Activated naive CD4-positive, alpha-beta T cell treated with Interleukin-2 at 50 U/mL for 16 hours (primary cell): ENCODE results near the gene ANK2.

Experiments used
- DNase-seq: peaks from one replicate; pipeline ENCODE4 v3.0.0-alpha.2; 2020

ANK2 gene

DNA sequence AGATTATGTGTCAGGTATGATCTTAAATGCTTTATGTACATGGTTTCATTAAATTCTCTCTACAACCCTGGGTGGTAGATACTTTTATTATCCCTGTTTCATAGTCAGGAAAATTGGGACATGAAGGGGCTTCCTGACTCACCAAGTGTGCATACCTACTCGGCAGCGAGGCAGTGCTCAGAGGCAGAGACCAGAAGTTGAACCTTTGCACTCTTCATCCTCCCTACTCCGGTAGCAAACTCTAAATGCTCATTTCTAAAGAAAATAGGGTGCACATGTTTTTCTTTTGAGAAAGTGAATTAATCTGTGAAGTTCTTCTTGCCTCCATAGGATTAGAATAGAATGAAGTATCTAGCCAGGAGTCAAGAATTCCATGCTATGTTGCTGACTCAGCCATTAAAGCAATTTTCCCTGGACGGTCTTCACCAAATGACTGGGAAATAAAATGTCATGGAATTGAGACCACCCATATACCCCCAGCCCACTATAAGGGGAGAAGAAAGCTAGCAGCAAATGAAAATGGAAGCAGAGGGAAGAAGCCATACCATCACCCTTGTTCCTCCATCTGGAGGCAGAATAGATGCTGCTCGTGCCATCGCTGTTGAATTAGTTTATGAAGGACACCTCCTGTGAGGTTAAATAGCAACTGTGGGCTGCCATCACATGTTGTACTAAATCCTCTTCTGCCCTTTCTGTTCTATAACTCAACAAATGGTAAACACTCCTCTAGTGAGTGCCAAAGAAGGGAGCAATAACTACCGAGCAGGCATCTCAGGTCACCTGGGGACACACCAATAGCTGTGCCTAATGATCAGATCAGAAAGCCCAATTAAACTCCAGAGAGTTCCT, 356.6 kb downstream of the ANK2 start:
- DNase-seq: no peak

DNA sequence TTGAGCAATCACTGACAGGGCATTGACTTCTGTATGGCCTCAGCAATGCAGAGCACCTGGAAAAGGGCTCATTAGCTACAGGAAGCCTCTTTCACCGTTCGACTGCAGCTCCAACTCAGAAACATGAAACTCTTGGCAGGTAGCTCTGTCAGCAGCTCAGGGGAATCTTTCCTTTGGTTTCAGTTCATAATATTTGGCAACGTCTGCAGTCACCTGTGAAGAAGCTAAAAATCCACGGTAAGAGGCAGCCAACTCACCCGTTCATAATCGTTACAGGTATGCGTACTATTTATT, 357.2 kb downstream of the ANK2 start:
- DNase-seq: no peak

DNA sequence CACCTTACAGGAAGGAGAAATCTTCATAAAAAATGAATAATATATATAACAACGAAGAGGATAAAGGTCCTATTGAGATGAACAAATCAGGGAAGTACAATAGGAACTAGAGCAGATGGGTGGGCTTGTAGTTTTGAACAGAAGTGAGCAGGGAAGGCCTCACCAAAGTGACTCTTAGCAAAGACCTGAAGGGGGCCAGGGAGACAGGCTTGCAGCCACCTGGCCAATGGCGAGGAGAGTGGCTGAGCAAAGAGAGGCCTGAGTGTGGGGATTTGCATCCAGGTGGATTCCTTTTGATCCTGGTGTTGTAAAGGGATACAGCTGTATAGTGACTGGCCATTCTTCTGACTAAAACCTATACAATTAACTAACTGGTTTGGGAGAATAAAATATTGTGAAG, 358.0 kb downstream of the ANK2 start:
- DNase-seq: no peak

DNA sequence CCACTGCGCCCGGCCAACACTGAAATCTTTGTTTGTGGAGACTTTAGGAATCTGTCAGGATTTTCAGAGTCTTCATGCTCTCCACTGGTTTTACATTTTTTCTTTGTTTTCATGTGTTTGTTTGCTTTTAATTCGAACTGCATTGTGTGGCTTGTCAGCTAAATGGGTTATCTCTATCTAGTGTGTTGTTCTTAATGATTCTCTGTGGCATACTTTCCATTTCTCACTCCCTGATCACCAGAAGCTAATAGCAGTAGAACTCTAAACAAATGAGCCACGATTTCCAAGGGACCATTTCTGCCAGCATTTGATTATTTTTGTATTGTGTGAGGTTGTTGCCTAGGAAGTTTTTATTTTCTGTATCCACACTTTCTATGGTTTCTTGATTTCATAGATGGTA, 359.7 kb downstream of the ANK2 start:
- no peak for DNase-seq

DNA sequence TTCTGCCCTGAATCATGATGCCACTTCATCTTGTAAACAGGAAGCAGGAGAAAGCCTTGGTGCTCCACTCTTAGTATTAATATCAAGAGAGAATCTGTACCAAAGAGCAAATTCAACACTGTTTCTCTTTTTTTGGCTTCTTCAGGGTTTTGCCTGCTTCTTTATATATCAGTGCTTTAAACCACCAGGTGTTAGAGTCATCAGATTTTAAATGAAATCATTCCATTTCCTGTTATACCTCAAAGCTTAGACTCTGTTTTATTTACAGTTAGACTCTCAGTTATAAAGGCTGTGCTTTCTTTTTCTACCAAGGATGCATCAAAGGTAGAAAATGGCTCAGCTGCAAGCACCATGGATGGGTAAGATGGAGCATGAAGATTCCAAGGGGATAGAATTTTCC, 361.2 kb downstream of the ANK2 start:
- DNase-seq: no peak

DNA sequence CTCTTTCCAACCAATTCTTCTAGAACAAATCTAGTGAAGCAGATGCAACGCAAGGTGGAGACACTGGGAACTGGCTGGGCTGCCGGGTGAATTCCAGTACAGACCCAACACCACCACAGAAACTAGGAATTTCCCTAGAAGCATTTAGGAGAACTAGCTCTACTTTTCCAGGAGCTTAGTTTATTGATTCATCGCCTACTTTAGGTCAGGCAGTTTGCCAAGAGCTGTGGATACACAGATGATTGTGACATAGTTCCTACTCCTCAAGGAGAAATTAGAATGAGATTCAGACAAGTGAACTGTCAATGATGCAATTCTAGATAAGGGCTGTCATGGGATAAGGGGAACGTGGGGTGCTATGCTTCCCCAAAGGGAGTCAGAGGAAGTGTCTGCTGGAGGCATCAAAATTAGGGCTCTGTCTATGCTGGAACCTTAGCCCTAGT, 362.1 kb downstream of the ANK2 start:
- no peak for DNase-seq

DNA sequence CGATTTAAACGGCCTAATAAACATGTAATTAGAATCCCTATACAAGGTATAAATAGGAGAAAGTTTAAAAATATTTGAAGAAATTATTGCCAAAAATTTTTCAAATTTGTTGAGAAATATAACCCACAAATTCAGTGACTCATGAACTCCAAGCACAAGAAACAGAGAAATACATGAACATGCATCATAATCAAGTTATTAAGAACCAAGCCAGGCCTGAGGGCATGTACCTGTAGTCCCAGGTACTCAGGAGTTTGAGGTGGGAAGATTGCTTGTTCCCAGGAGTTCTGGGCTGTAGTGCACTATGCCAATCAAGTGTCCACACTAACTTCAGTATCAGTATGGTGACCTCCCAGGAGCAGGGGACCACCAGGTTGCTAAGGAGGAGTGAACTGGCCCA, 370.2 kb downstream of the ANK2 start:
- no peak for DNase-seq

DNA sequence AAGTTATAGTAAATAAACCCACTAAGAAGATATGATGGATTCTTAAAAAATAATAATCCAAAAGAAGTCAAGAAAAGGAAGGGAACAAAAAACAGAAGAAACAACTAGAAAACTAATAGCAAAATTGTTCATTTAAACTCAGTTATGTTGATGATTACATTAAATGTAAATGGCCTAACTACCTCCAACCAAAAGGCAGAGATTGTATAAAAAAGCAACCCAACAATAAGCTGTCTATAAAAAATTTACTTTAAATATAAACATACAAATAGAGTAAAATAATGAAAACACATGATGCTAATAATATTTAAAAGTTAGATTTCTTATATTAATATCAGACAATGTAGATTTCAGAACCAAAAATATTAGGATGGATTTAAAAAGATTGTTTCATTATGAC, 371.5 kb downstream of the ANK2 start:
- no peak for DNase-seq

DNA sequence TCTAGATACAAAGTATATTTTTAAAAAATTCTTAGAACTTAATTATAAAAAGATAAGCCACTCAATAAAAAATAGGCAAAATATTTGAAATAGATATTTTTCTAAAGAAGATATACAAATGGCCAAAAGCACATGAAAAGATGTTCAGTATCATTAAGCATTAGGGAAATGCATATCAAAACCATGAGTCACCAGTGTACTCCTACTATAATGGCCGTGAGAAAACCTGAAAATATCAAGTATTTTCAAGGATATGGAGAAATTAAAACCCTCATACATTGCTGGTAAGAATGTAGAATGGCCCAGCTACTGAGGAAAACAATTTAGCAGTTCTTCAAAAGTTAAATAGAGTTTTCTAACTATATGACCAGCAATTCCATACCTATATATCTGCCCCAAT, 374.2 kb downstream of the ANK2 start:
- DNase-seq: no peak

DNA sequence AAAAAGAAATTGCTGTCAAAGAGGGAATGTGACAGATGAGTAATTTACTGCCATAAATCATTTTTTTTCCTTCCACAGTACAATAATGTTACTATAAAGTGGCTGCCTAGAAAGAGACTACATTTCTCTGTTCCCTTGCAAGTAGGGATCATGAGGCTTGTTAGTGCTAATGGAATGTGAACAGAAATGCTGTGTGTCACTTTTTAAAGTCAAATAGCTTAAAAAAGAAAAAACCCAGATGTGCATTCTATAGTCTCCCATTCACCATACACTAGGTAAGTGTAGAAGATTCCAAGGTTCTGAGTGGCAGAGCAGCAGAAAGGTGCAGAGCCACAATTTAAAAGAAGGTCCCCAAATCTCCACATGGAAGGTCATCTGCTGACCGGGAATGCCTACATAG, 383.7 kb downstream of the ANK2 start:
- DNase-seq: no peak
